Erythroblast (primary cell): ENCODE data around the gene CSF2.

Experiments
- GATA1 ChIP-seq: IDR thresholded peaks from 2 replicates; pipeline ENCODE4 v1.6.1; 2011; ENCODE audit warnings: low read depth, mild to moderate bottlenecking, control low read depth, low read length, moderate library complexity
- POLR2A ChIP-seq: IDR thresholded peaks from 2 replicates; pipeline ENCODE4 v1.6.1; 2011; ENCODE audit warnings: mild to moderate bottlenecking, low read length

DNA sequence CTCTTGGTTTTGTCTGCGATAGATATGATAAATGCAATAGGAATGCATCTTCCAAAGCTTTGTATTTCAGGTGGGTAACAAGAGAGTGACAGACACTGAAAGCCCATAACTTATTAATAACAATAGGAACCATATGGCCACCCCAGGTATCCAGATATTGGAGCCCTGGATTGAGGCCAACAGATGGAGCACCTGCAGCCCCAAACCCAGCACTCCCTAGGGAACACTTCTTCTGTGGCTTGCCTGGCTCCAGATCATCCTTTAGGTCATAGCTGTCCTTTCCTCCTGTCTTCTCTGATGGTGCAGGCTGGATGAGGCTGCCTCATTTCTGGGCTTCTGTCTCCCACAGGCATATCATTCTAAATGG lies 18.2 kb upstream of the CSF2 start:
- no peak for TF ChIP-seq POLR2A
- no peak for TF ChIP-seq GATA1
